ENCODE results near the gene SDR39U1. TPM values are rescaled to one million over a fixed set of nuclear protein-coding genes. Genes with fewer than 3 reads are reported as not detected.

Gene SDR39U1
- total and polyA plus RNA-seq, 10 of the 15 experiments (the other 5 are each of a cell fraction or from before 2014, with no cell fraction given), result 14.0 to 89.3 (median 42.2) TPM

DNA sequence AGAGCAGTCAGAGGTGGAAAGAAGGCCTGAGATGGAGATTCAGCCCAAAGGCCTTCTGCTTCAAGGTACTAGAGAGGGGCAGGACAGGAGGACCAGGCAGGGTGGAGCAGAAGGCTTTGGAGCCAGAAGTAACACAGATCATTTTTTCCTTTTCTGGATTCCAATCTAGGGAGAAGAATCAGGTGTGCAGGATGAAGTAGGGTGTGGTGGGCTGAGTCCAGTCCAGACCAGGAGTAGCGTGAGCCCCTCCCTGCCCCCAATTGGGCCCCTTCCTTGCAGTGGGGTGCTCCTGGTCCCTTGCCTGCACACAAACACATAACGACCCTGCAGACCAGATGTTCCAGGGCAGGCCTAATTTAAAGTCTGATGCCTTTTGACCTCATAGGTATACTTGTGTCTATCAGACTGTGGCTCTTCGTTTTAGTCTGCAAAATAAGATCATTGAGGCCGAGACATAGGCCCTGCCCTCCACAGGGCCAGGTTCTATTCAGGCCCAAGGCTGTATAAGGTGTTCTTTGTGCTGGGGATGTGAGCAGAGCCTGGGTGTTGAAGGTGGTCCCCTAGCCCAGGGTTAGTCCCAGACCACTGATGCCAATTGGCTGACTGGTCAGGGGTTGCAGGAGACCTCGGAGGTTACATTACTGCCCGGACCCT, 44.8 kb downstream of the SDR39U1 start (continued):
- TF ChIP-seq IRF3 (IDR thresholded peaks at IDR 0.05), result no peak
- no peak for TF ChIP-seq SREBF2 (IDR thresholded peaks at IDR 0.05; ENCODE audit: low read length)

DNA sequence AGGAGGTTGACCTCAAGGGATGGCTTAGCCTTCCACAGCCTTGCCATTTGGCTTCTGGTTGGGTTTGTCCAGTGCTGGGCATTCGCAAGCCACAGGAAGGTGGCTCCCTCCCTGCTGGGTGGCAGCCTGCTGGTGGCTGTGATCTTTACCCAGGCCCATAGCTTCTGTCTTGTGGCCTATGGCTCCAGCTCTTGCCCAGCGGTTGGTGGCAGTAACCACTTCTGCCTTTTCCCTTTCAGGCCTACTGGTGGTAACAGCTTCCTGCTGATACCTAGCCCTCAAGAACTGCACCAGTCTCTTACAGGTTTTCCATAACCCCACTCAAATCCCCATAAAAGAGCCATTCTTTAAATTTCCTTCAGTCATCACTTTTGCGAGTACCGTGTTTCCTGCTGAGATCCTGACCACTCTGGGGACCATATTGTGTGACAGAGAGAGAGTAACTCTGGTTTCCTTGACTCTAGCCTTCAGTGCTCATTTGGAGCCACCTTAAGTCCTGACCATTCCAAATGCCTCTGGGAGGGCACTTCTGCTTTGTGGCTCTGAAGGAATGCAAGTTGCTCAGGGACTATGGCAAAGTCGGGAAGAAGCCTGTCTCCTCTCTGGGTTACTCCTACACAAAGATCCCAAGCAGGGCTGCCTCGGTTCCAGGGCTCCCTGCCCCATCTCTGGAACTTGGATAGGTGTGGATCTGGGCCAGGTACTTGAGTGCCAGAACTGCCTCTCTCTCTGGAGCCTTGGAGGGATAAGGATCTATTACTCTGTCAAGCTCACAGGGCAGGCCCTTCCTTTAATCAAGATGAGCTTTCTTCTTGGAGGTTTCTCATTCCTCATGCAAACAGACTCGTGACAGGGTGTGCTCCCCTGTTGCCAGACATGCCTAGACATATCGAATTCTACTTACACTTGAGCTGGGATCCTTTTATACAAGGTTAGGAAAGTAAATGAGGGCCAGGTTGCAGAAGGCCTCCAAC, 46.7 kb downstream of the SDR39U1 start:
- 30% methylated on average over 8 of the region's 8 CpGs for WGBS (ENCODE audit: insufficient coverage, insufficient replicate concordance, low lambda C conversion rate, missing lambda C conversion rate)
- Histone ChIP-seq H3K9ac (ENCODE audit: control insufficient read depth, insufficient read depth, low read length) (no peak overlapping the region), H3K9me3 (replicated peaks; ENCODE audit: control insufficient read depth, insufficient read depth, low read length) (no peaks in the 10 kb centered on the region), H3K4me1 (ENCODE audit: control insufficient read depth, insufficient read depth, low read length) (no peaks in the 10 kb centered on the region), H3K27me3 (replicated peaks in 1 of 2; ENCODE audit: control insufficient read depth in 2 of 2, insufficient read depth in 2 of 2, low read length in 1 of 2) (peaks cover 4 to 8% of the 10 kb centered on the region in 2 experiments; a peak in 3 of 4 replicates), H3K4me2 (ENCODE audit: control insufficient read depth, insufficient read depth) (no peak overlapping the region), H4K20me1 (ENCODE audit: control insufficient read depth, insufficient read depth) (no peaks in the 10 kb centered on the region), H3K27ac (ENCODE audit: control insufficient read depth, insufficient read depth) (no peak overlapping the region), H3K79me2 (ENCODE audit: control insufficient read depth, insufficient read depth, low read length) (no peaks in the 10 kb centered on the region), H2AFZ (ENCODE audit: control insufficient read depth, low read depth, low read length) (no peak overlapping the region), H3K36me3 (ENCODE audit: control insufficient read depth in 2 of 2, insufficient read depth in 2 of 2, low read length in 1 of 2) (no peaks in the 10 kb centered on the region), H3K4me3 (no peak overlapping the region)
- in situ Hi-C loops (cut with MboI), result no loop called here
- DNase-seq (ENCODE audit: low read depth, low spot score) (no peak), FAIRE-seq (peak; percentile 41), ATAC-seq (peak; percentile 61)
- ChIA-PET POLR2A (no interaction called here), SMC1A (ENCODE audit: uncharacterized antibody, unreplicated experiment) (interaction anchor here (1.8 kb wide), 1 partner anchor 30 kb away, joined by 7 read pairs; no protein-coding TSS in a partner anchor), RAD21 (ENCODE audit: unreplicated experiment) (no interaction called here), CTCF (interaction anchor here (1.4 to 2.5 kb wide), 3 partner anchors 16 to 62 kb away, joined by 3 to 10 read pairs (median 6); no protein-coding TSS in a partner anchor)
- intact Hi-C loops (cut with micrococcal nuclease; ENCODE audit: unreplicated experiment), result no loop called here
- BruUV-seq (replicated peaks), result no TSS peak
- TF ChIP-seq, protein P1, sequence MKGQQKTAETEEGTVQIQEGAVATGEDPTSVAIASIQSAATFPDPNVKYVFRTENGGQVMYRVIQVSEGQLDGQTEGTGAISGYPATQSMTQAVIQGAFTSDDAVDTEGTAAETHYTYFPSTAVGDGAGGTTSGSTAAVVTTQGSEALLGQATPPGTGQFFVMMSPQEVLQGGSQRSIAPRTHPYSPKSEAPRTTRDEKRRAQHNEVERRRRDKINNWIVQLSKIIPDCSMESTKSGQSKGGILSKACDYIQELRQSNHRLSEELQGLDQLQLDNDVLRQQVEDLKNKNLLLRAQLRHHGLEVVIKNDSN (IDR thresholded peaks at IDR 0.05; ENCODE audit: borderline replicate concordance, extremely low read length, insufficient read depth, low read depth, low read length), result no peak
- TF ChIP-seq BCLAF1 (IDR thresholded peaks at IDR 0.05) (no peak), RAD51 (IDR thresholded peaks at IDR 0.05) (no peak), SPI1 (IDR thresholded peaks at IDR 0.05; ENCODE audit: borderline replicate concordance, insufficient read depth, low read depth, low read length) (no peak), ZBED1 (IDR thresholded peaks at IDR 0.05; ENCODE audit: borderline replicate concordance) (no peak), NR2F1 (conservative IDR thresholded peaks at IDR 0.05) (no peak), ZBTB4 (CRISPR knock-in tag; IDR thresholded peaks at IDR 0.05) (no peak), RELA (IDR thresholded peaks at IDR 0.05; ENCODE audit: borderline replicate concordance, partially characterized antibody) (no peak), ZSCAN29 (IDR thresholded peaks at IDR 0.05) (no peak), POLR2AphosphoS5 (IDR thresholded peaks at IDR 0.05; ENCODE audit: low read length) (no peak)
